Endometrial microvascular endothelial cells (primary cell): ENCODE measurements around the gene TMEM150B. TPM values are rescaled to one million over a fixed set of nuclear protein-coding genes. Genes with fewer than 3 reads are reported as not detected.

ENCODE experiments used
- in situ Hi-C: cut with HindIII; loops from 2 replicates; pipeline ENCODE4 v1.10.0; 2017; ENCODE audit warnings: low sequenced_read_pairs, low pct_unique_long_range_greater_than_20kb; ENCODE audit errors: inconsistent ontology term
- total RNA-seq: library from RNA; depleted of rRNA; stranded (reverse); fragments of >200 nt; gene quantifications from one replicate; pipeline ENCODE4 v1.2.3, GENCODE V29; 2015; ENCODE audit errors: inconsistent ontology term

The TMEM150B gene
- total RNA-seq, 1 donor from 2014 or later, result not detected

DNA sequence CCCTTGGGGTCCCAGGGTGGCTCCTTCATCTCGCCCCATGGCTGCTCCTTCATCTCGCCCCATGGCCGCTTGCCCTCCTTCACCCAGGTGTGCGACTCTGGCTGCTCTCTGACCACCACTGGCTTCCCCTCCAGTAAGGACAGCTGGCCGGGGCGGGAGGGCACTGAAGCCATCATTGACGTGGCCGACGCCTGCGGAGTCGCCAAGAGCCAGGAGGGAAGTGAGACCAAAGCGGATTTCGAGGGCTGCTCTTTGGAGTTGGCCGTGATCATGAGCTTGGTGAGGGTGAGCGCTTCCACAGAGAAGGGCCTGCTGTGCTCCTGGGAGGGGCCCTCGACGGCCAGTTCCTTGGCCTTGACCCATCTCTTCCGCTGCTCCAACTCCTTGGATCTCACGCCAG is 33.4 kb upstream of the TMEM150B start:
- in situ Hi-C loops, result loop anchor here (10.0 kb wide), 1 partner anchor 64 kb away; no protein-coding TSS in a partner anchor

DNA sequence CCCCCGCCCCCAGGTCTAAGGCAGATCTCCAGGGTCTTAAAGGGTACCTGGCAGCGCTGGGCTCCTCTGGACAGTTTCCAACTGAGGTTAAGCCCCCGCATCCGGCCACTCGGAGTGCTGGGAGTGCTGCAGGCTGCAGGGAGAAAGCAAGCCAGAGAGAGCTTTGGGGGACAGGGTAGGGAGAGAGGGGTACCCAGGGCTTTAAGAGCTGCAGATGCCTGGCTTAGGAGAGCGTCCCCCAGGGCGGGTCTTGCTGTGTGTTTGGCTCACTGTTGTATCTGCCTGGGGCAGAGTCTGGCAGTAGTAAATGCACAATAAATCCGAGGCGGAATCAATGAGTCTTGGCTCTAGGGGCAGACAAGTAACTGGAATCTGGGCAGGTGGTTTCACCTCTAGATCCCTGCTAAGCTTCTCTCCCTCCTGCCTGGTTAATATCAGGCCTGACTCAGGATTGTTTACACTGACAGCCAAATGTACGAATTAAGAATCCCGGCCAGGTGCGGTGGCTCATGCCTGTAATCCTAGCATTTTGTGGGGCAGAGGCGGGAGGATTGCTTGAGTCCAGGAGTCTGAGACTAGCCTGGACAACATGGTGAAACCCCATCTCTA is 30.2 kb upstream of the TMEM150B start:
- in situ Hi-C loops, result loop anchor here (10.0 kb wide), 1 partner anchor 61 kb away; no protein-coding TSS in a partner anchor

DNA sequence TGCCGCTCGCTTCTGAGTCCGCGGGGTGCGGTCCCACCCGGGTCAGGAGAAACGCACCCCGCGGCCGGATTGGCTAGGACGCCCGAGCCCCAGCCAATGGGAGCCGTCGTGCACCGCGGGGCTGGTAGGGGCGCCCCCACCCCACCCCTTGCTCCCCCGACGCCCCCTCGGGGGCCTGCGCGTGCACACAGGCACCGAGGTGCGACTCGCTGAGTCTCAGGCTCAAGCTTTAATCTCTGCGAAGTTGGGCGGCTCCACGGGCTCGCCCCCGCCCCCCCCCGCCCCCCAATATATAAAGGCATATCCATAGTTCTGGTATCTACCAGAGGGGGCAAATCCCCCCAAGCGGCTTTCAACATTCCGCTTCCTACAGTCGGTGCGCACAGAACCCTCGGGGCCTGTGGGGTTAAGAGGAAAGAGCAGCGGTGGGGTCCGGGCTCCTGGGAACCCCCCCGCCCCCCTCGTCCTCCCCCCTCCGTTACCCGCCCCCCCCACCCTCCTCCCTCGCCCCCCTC is 29.6 kb upstream of the TMEM150B start, which contains the start of gene COX6B2:
TSS of gene COX6B2 (minus strand) at position 22 of the 515 bp plus-strand sequence. CDS start 198 bp downstream, outside the sequence.
- in situ Hi-C loops, result loop anchor here (10.0 kb wide), 1 partner anchor 60 kb away; no protein-coding TSS in a partner anchor

DNA sequence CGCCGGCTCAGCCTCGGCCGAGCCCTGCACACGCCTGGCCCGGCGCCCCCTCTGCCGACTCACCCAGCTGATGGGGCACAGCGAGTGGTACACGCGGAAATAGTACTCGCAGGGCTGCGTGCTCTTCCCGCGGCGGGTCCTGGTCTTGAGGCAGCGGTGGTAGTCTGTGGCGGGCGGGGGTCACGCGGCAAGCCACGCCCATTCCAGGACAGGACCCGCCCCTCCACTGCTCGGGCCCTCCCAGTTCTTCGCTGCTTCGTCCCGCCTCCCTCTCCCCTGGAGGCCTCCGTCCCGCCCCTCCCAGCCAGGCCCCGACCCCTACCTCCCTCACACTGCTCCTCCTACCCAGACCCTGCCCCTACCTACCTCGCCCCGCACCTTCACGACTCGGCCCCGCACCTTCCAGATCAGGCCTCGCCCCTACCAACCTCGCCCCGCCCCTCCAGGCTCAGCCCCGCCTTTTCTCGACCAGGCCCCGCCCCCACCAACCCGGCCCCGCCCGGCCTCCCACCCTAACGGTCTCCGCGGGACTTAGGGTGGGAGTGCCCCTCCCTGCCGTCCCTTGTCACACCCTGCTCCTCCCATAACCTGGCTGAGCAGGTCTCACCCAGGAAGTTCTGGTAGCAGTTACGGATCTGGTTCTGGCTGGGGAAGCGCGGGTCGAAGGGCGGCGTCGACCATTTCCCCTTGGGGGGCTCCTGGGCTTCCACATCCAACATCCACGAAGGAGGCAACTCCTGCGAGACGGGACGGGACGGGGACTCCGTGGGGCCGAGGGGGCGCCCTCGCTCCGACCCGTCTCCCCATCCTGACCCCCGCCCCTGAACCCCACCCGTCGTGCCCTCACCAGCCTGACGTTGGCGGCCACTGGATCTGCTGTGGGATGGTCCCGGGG is 28.9 kb upstream of the TMEM150B start:
- in situ Hi-C loops, result loop anchor here (10.0 kb wide), 1 partner anchor 59 kb away; no protein-coding TSS in a partner anchor

DNA sequence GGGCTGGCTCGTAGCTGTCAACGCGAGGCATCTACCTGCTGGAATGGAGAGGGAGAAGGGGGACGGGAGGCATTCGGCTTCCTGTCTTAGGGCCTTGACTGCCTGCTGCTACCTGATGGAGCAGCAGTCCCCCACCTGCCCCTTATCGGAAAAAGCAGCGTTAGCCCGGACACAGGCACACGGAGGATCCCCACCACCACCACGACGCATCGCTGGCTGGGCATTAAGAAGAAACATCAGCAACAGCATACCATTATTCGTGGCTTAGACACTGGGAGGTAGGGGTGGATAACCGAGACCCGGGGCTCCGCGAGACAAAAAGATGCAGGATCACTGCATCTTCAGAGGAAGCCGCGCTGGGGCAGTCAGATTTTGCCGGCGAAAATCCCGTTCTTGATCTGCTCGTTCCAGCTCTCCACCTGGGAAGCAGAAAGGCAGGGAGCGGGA is 28.2 kb upstream of the TMEM150B start:
- in situ Hi-C loops, result loop anchor here (10.0 kb wide), 1 partner anchor 59 kb away; no protein-coding TSS in a partner anchor

DNA sequence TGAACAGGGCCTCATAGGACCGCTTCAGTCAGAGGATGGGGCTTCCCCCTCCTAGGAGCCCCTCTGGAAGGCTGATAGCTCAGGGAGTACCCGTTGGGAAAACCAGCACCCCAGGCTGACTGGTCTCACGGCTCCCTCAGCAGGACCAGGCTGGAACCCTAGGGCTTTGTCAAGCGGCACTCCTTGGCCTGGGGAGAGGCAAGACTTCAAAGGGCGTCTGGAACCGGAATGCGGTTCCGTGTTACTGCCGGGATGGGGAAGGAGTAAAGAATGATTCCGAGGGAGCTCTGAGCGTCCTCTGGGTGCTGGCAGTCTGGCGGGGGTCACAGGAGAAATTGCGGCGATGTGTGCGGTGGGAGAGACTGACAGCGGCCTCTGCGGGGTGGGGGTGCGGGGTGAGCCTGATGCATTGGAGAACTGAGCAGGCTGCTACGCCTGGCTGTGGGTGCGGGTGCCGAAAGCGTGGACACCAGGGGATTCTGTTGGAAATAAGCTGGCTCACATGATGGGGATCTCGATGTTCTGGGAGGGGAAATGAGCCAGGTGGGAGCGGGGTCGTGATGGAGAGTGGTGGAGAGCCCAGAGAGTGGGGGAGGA is 27.5 kb upstream of the TMEM150B start:
- in situ Hi-C loops, result loop anchor here (10.0 kb wide), 1 partner anchor 58 kb away; no protein-coding TSS in a partner anchor

DNA sequence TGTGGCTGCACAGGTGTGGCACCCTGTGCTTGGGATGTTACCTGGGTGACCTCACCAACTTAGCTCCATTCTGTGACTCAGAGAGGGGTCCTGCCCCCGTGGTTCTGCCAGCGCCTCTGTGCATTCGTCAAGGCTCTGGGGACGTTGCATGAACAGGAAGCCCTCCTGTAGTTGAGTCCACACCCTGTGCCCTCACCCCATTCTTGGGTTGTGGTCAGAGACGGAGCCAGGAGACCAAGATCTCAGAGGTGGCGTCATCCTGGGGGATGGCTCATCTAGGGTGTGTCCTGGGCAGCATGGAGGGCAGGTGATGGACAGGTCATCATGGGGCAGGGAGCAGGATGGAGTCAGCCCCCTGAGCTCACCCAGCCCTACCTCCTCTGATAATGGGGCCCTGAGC is 26.9 kb upstream of the TMEM150B start:
- in situ Hi-C loops, result loop anchor here (10.0 kb wide), 1 partner anchor 57 kb away; no protein-coding TSS in a partner anchor

DNA sequence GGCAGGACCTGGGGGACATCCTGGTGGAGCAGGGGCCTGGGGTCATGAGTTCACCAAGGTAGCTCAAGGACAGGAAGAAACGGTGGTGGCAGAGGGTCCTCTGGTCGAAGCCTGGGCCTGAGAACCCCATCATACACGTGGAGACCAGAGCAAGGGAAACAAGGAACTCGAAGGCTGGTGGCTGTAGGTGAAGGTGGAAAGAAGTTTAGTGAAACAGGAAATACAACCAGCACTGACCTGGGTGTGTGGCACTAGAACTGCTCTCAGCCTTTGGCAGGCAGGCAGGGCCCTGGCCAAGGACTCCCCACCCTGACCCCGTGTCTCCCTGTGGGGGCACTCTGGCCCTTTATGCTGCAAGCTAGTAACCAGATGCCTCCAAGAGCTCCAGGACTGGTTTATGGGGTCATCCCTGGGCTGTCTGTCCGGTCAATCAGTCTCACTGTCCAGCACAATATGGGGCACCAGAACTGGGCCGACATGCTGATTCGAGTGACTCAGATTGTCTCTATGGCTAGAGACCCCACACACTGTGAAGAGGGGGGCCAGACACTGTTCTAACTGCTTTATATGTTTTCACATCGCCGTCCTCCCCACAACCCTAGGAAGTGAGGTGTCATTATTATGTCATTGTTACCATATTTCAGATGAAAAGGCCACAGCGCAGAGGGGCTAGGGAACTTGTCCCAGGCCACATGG is 25.6 kb upstream of the TMEM150B start:
- in situ Hi-C loops, result loop anchor here (10.0 kb wide), 1 partner anchor 56 kb away; no protein-coding TSS in a partner anchor

DNA sequence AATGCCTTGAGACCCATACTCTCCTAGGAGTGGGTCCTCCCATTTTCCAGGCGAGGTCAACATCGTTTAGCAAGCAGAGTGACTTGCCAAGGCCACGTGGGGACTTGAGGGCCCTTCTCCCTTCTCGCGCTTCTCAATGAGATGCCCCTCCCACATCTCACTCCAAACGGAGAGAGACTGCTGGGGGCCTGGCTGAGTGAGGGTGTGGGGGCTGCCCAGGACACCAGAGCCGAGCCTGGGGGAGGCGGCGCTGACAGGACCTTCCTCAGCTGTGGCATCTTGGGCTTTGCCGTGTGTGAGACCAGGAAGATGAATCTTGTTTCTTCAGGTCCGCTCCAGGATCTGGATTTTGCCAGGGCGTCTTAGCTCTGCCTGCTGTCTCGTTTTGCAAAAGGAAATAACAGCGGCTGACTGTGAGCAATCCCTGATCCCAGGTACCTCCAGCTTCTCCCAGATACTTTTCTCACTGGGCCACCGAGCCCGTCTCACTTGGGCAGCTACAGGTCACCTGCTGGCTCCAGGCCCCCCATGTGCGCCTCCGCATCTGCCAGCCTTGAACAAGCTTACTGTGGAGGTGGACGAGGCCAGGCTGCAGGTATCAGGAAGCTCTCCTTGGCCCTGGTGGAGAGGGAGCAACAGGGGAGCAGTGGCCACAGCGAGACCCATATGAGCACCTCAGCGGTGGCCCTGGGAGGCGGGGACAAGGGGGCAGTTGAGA is 23.3 kb upstream of the TMEM150B start:
- in situ Hi-C loops, result no loop called here

DNA sequence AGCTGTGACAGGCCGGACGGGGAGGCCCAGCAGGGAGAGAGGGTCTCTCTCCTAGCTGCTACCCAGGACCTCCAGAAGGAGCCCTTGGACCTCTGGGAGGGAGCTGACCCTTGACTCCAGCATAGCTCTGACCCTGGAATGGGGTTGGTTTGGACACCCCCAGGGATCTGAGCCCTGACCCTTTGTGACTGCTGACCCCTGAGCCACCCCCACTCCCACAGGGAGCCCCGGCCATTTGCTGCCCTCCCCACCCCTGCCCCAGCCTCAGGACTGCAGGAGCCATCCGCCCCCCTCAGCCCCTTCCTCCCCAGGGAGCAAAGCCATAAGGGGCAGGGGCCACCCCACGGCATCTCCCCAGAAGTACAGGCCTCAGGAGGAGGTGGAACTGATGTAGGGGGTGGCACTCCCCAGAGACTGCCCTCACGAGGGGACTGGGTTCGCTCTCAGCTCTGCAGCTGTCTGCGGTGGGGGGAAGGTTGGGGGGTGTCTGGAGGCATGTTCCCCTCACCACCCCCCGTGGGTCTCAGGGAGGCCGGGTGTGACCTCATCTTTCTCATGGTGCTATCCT is 22.4 kb upstream of the TMEM150B start:
- in situ Hi-C loops, result no loop called here

DNA sequence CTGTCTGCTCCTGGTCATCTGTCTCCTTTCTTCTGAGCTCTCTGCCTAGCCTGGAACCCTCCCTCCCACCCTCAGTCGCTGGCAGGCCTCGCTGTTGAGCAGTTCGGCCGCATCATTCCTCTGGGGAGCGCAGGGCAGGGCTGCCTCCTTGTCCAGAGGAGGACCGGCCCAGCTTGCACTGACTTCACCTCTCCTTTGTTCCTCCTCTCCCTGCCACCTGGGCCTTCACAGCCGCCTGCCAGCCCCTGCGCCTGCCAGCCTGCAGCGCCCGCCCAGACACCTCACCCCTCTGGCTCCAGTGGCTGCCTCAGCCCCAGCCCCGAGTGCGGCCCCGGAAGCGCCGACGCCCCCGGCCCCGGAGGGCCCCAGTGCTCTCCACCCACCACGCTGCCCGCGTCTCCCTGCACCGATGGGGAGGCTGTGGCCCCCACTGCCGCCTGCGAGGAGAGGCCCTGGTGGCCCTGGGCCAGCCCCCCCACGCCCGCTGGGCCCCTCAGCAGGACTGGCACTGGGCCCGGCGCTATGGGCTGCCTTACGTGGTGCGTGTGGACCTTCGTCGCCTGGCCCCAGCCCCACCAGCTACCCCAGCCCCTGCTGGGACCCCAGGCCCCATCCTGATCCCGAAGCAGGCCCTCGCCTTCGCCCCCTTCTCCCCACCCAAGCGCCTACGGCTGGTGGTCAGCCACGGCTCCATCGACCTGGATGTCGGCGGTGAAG is 21.7 kb upstream of the TMEM150B start:
- in situ Hi-C loops, result no loop called here

DNA sequence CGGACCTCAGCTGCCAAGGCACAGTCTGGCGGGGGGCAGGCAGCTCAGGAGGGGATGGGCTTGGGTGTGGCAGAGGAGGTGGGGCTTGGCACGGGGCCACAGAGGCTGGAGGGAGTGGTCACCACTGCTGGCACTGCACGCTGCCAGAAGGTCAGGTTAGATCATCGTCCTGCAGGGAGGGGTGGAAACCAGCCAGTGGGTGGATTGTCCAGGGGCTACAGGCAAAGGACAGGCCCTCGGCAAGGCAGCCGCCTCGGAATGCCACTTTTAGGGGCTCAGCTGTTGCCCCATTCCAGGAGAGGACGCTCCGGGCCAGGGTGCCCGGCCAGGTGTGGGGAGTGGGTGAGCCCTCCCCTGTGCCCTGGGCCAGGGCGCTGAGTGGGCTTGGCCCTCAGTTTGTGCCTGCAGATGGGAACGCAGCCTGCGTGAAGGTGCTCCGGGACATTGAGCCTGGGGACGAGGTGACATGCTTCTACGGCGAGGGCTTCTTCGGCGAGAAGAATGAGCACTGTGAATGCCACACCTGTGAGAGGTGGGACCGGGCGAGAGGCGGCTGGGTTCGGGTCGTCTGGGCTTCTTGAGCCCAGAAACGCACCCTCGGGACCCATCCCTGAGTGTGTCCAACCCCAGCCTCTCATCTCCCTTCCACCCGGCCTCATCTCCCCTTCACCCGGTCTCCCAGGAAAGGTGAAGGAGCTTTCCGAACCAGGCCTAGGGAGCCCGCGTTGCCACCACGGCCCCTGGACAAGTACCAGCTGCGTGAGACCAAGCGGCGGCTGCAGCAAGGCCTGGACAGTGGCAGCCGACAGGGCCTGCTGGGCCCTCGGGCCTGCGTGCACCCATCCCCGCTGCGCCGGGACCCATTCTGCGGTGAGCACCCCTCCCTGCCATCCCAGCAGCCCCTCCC is 20.9 kb upstream of the TMEM150B start:
- in situ Hi-C loops, result no loop called here

DNA sequence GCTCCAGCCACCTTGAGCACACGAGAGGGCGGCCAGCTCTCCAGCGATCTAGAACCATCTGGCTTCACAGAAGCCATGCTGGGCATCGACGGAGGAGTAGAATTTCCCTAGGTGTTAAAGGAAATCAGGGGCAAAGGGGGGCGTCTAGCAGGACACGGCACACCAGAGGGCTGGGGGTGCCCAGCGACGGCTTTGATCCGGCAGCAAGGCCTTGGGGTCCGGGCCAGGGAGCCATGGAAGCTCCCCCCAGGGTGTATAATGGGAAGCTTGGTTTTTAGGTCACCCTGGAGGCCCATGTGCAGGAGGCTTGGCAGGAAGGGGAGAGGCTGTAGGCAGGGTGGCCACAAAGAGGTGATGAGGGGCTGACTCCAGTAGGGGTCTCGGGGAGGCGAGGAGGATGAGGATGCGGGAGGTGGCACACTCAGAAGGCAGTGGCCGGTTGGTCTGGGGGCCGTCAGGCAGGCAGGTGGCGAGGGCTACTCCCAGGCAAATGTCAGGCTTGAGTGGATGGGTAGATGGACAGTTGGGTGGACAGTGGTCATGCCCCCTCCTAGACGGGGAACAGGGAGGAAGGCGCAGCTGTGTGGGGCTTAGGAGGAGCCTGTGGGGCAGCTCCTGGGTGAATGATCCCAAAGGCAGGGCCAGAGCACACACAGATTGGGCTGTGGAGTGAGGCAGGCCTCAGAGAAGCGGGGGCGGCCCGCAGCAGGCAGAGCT is 20.1 kb upstream of the TMEM150B start:
- in situ Hi-C loops, result no loop called here

DNA sequence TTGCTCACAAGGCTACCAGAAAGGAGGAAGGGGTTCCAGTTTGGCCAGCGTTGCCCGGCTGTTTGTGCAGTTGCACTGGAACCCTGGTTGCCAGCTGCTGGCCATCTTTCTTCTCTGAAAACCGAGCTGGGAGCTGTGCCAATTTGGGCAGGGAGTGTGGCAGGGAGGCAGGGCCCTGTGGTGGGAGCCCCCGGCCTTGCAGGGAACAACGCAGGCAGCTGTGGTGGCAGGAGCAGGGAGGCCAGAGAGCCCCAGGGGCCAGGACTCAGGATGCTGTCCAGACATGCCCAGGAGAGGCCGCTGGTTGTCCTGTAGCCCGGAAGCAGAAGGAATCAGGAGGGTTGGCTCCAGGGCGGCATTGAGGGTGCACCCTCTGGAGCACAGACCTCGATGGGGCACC is 19.3 kb upstream of the TMEM150B start:
- in situ Hi-C loops, result no loop called here
